ENCODE measurements around the gene TMEM201. TPM values are rescaled to one million over a fixed set of nuclear protein-coding genes. Genes with fewer than 3 reads are reported as not detected.
A peak's percentile ranks its signal among the peaks of the same experiment; 100 is the strongest.

TMEM201 gene
- total RNA-seq, 4 donors from 2014 or later = 7.0 to 12.4 (median 9.7) TPM

DNA sequence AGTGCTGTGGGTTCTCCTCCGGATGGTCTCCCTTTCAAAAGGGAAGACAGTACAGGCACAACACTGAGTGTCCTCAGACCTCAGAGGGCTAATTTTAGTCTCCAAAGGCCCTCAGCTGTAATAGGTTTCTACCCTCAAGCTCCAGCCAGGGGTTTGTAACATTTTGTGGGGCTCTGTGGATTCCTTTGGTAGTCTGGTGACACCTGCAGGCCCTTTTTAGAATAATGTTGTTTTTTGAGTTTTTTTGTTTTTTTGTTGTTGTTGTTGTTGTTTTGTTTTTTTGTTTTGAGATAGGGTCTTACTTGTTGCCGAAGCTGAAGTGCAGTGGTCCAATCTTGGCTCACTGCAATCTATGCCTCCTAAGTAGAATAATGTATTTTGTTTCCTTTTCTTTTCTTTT lies 15.0 kb upstream of the TMEM201 start:
- WGBS, 2 donors = 66 to 71% methylated on average over 2 of the region's 2 CpGs
- intact Hi-C loops (cut with DNase I; ENCODE audit: low total_unique reads) = no loop called here
- TF ChIP-seq, protein P1, sequence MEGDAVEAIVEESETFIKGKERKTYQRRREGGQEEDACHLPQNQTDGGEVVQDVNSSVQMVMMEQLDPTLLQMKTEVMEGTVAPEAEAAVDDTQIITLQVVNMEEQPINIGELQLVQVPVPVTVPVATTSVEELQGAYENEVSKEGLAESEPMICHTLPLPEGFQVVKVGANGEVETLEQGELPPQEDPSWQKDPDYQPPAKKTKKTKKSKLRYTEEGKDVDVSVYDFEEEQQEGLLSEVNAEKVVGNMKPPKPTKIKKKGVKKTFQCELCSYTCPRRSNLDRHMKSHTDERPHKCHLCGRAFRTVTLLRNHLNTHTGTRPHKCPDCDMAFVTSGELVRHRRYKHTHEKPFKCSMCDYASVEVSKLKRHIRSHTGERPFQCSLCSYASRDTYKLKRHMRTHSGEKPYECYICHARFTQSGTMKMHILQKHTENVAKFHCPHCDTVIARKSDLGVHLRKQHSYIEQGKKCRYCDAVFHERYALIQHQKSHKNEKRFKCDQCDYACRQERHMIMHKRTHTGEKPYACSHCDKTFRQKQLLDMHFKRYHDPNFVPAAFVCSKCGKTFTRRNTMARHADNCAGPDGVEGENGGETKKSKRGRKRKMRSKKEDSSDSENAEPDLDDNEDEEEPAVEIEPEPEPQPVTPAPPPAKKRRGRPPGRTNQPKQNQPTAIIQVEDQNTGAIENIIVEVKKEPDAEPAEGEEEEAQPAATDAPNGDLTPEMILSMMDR (IDR thresholded peaks at IDR 0.05) = no peak
- TF ChIP-seq POLR2A (IDR thresholded peaks at IDR 0.05) = no peak
- no peak overlapping the region for H3K4me3 ChIP-seq (ENCODE audit: low read depth, poor library complexity, severe bottlenecking)
- DNase-seq (ENCODE audit: low spot score in 2 of 2) = no peak

GRCh38 chr1:9575486-9575885 lies 13.2 kb upstream of the TMEM201 start:
- DNase-seq (ENCODE audit: low spot score in 2 of 2) = no peak
- no peak overlapping the region for H3K4me3 ChIP-seq (ENCODE audit: low read depth, poor library complexity, severe bottlenecking)
- TF ChIP-seq POLR2A (IDR thresholded peaks at IDR 0.05) = no peak
- TF ChIP-seq, protein P1 (IDR thresholded peaks at IDR 0.05) = no peak
- intact Hi-C loops (cut with DNase I; ENCODE audit: low total_unique reads) = loop anchor here (5.0 kb wide), 1 partner anchor 78 kb away; no protein-coding TSS in a partner anchor
- WGBS, 2 donors = 95% methylated on average over 6 of the region's 6 CpGs

GRCh38 chr1:9576903-9577302 lies 11.8 kb upstream of the TMEM201 start:
- WGBS, 2 donors = 90% methylated on average over 6 of the region's 6 CpGs
- no peak overlapping the region for H3K4me3 ChIP-seq (ENCODE audit: low read depth, poor library complexity, severe bottlenecking)
- TF ChIP-seq, protein P1 (IDR thresholded peaks at IDR 0.05) = no peak
- TF ChIP-seq POLR2A (IDR thresholded peaks at IDR 0.05) = no peak
- intact Hi-C loops (cut with DNase I; ENCODE audit: low total_unique reads) = loop anchor here (5.0 kb wide), 1 partner anchor 80 kb away; no protein-coding TSS in a partner anchor
- DNase-seq (ENCODE audit: low spot score in 2 of 2) = no peak

DNA sequence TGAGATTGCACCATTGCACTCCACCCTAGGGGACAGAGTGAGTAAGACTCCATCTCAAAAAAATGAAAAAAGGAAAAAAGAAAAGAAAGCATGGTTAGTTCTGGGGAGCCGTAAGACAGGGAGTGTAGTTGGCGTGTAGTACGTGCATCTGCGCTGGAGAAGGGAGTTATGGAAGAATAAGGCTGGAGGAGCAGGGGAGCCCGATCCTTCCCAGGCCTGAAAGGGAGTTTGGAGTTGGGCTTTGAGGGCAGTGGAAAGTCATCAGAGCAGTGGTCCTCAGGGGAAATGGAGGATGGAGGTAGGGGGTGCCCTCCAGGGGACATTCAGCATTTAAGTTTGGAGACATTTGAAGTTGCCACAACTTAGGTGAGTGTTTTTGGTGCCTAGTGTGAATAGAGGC lies 11.3 kb upstream of the TMEM201 start:
- no peak overlapping the region for H3K4me3 ChIP-seq (ENCODE audit: low read depth, poor library complexity, severe bottlenecking)
- WGBS, 2 donors = 94 to 98% methylated on average over 5 of the region's 5 CpGs
- intact Hi-C loops (cut with DNase I; ENCODE audit: low total_unique reads) = loop anchor here (5.0 kb wide), 1 partner anchor 80 kb away; no protein-coding TSS in a partner anchor
- TF ChIP-seq POLR2A (IDR thresholded peaks at IDR 0.05) = no peak
- TF ChIP-seq, protein P1 (IDR thresholded peaks at IDR 0.05) = no peak
- DNase-seq (ENCODE audit: low spot score in 2 of 2) = peak in 1 of 2 donors; percentile 62

DNA sequence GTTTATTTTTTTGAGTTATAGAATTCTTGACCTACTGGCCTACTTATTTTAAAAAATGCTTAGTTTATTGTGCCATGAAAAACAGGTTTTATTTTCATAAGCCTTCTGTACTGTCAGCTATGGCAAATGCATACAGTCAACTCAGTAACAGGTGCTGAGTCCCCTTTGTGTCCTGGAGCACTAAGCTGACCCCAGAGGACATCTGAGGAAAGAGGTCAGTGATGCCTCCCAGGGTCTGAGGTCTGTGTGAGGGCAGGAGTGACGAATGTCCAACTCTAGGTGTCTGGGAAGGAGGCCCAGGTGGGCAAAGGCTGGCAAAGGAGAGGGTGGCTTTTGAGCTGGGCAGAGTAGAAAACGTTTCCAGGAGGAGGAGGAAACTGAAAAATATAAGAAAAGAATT lies 7.8 kb upstream of the TMEM201 start:
- no peak overlapping the region for H3K4me3 ChIP-seq (ENCODE audit: low read depth, poor library complexity, severe bottlenecking)
- intact Hi-C loops (cut with DNase I; ENCODE audit: low total_unique reads) = loop anchor here (10.0 kb wide), 1 partner anchor 296 kb away; no protein-coding TSS in a partner anchor
- no peak for TF ChIP-seq POLR2A (IDR thresholded peaks at IDR 0.05)
- TF ChIP-seq, protein P1 (IDR thresholded peaks at IDR 0.05) = no peak
- no peak for DNase-seq (ENCODE audit: low spot score in 2 of 2)
- 90 to 91% methylated on average over 2 of the region's 2 CpGs for WGBS, 2 donors
